ENCODE results near the gene IFITM1. TPM values are rescaled to one million over a fixed set of nuclear protein-coding genes. Genes with fewer than 3 reads are reported as not detected.

IFITM1 gene
- total and polyA plus RNA-seq, 2 donors from 2014 or later: 248 to 440 TPM

DNA sequence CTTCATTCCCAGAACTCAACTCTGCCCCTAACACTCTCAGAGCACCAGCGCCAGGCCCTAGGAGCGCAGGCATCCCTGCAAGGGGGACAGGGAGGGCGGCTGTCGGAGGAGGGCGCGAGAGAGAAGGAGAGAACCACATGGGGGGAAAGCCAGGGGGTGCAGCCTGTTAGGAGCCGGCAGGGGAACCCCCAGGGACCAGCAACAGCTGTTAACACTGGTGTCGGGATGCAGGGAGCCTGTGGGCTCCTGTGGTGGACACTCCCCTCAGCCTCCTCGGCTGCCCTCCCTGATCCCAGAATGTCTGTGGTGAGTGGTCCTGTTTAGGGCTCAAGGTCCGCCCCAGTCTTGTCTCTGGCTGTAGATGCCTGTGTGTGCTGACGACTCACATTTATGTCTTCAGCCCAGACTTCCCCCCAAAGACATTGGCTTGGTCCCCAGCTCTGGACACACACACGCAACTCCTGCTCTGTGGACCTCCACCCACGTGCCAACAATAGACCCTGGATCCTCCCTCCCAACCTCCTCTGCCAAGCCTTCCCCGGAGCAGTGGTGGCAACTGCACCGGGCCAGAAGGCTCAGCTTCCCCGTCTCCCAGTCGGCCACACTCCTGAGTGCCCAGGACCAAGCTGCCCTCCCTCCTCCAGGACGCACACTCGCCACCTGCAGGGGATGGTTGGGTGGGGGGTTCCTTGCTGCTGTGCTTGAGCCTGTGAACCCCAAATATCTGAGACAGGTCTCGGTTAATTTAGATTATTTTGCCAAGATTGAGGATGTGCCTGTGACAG, 13.7 kb upstream of the IFITM1 start:
- H3K27ac ChIP-seq (ENCODE audit: low read depth in 2 of 2, low read length in 2 of 2): no peak overlapping the region
- no peak overlapping the region for H3K4me3 ChIP-seq (ENCODE audit: low read length in 3 of 3)
- intact Hi-C loops (cut with DNase I): loop anchor here (10.0 kb wide), 1 partner anchor 55 kb away; no protein-coding TSS in a partner anchor
- no peaks in the 10 kb centered on the region for H3K27me3 ChIP-seq (ENCODE audit: control insufficient read depth, insufficient read depth, low read length)
- H3K9ac ChIP-seq (ENCODE audit: low read length in 3 of 3): no peak overlapping the region
- no peaks in the 10 kb centered on the region for H3K9me3 ChIP-seq (ENCODE audit: control insufficient read depth in 2 of 3, insufficient read depth in 1 of 3, low read length in 3 of 3)
- no peaks in the 10 kb centered on the region for H3K4me1 ChIP-seq (ENCODE audit: control insufficient read depth in 2 of 3, insufficient read depth in 2 of 3, low read depth in 1 of 3, low read length in 3 of 3)
- no peaks in the 10 kb centered on the region for H3K36me3 ChIP-seq (ENCODE audit: control insufficient read depth in 2 of 3, insufficient read depth in 3 of 3, low read length in 3 of 3)
- peak in 4 of 5 donors; percentile 63 to 81 (median 75) for DNase-seq
- FAIRE-seq: no peak
- no peak for TF ChIP-seq CTCF (IDR thresholded peaks at IDR 0.05; ENCODE audit: borderline replicate concordance, extremely low read depth, insufficient read depth)

DNA sequence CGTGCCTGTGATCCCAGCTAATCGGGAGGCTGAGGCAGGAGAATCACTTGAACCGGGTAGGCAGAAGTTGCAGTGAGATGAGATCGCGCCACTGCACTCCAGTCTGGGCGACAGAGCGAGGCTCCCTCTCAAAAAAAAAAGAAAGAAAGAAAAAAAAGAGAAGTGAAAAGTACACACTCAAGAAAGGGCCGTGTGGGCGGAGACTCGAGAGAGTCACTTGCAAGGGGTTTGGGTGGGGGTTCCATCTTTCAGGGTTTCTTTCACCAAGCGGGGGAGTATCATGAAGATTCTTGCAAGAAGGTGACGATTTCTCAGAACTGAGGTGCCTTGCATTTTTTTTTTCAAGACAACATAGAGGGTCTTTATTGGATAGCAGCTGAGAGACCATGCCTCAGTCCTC, 10.5 kb upstream of the IFITM1 start:
- Histone ChIP-seq H3K4me1 (ENCODE audit: control insufficient read depth in 2 of 3, insufficient read depth in 2 of 3, low read depth in 1 of 3, low read length in 3 of 3) (peaks cover 0 to 12% (median 0%) of the 10 kb centered on the region in 3 donors), H3K4me3 (ENCODE audit: low read length in 3 of 3) (no peak overlapping the region), H3K27me3 (ENCODE audit: control insufficient read depth, insufficient read depth, low read length) (no peaks in the 10 kb centered on the region), H3K36me3 (ENCODE audit: control insufficient read depth in 2 of 3, insufficient read depth in 3 of 3, low read length in 3 of 3) (no peaks in the 10 kb centered on the region), H3K27ac (ENCODE audit: low read depth in 2 of 2, low read length in 2 of 2) (no peak overlapping the region), H3K9me3 (ENCODE audit: control insufficient read depth in 2 of 3, insufficient read depth in 1 of 3, low read length in 3 of 3) (no peaks in the 10 kb centered on the region), H3K9ac (ENCODE audit: low read length in 3 of 3) (no peak overlapping the region)
- intact Hi-C loops (cut with DNase I): loop anchor here (10.0 kb wide), 1 partner anchor 51 kb away; no protein-coding TSS in a partner anchor
- no peak for TF ChIP-seq CTCF (IDR thresholded peaks at IDR 0.05; ENCODE audit: borderline replicate concordance, extremely low read depth, insufficient read depth)
- DNase-seq (no peak), FAIRE-seq (no peak)

DNA sequence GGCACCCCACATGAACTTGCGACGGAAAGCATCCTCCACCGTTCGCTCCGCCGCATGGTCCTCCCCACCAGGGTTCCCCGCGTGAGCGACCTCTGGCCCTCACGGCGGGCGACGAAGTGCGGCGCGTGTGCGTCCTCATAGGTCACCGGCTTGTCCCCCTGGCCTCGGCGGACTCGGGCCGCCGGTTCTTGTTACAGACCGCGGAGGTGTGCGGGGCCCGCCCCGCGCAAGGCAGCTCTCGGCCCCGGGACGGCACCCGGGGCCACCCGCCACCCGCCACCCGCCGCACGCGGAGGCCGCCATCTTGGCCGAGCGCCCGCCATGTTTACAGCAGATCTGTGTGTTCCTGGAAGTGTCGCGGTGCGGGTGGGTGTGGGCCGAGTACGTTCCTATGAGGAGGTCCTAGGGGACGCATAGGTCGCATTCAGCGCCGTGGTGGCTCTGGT, 9.8 kb upstream of the IFITM1 start:
- no peak for TF ChIP-seq CTCF (IDR thresholded peaks at IDR 0.05; ENCODE audit: borderline replicate concordance, extremely low read depth, insufficient read depth)
- Histone ChIP-seq H3K9me3 (ENCODE audit: control insufficient read depth in 2 of 3, insufficient read depth in 1 of 3, low read length in 3 of 3) (no peaks in the 10 kb centered on the region), H3K36me3 (ENCODE audit: control insufficient read depth in 2 of 3, insufficient read depth in 3 of 3, low read length in 3 of 3) (no peaks in the 10 kb centered on the region), H3K9ac (ENCODE audit: low read length in 3 of 3) (no peak overlapping the region), H3K27me3 (ENCODE audit: control insufficient read depth, insufficient read depth, low read length) (no peaks in the 10 kb centered on the region), H3K4me3 (ENCODE audit: low read length in 3 of 3) (no peak overlapping the region), H3K27ac (ENCODE audit: low read depth in 2 of 2, low read length in 2 of 2) (no peak overlapping the region), H3K4me1 (ENCODE audit: control insufficient read depth in 2 of 3, insufficient read depth in 2 of 3, low read depth in 1 of 3, low read length in 3 of 3) (peaks cover 0 to 12% (median 0%) of the 10 kb centered on the region in 3 donors)
- peak in 1 of 5 donors; percentile 79 for DNase-seq
- no peak for FAIRE-seq
- intact Hi-C loops (cut with DNase I): loop anchor here (10.0 kb wide), 1 partner anchor 51 kb away; no protein-coding TSS in a partner anchor

Measured in kidney (tissue), 14 donors.